ENCODE measurements around the gene MYLK.

GRCh38 chr3:123730829-123731228 lies 153.3 kb downstream of the MYLK start:
- TF ChIP-seq POLR2AphosphoS5 (IDR thresholded peaks at IDR 0.05) (no peak), POLR2A (IDR thresholded peaks at IDR 0.05) (no peak), CTCF (IDR thresholded peaks at IDR 0.05) (no peak), EP300 (IDR thresholded peaks at IDR 0.05) (no peak)

All from stomach (tissue), 4 donors.